GM19099 (cell line): ENCODE data around the gene THBS1.

ENCODE experiments used
- POLR2A ChIP-seq: IDR thresholded peaks from 3 replicates; pipeline ENCODE4 v1.6.1; 2011; ENCODE audit warnings: low read depth; ENCODE audit not compliant: insufficient read length; ENCODE audit errors: extremely low read depth

The THBS1 gene

GRCh38 chr15:39593071-39593655 is 12.3 kb downstream of the THBS1 start:
- no peak for TF ChIP-seq POLR2A

DNA sequence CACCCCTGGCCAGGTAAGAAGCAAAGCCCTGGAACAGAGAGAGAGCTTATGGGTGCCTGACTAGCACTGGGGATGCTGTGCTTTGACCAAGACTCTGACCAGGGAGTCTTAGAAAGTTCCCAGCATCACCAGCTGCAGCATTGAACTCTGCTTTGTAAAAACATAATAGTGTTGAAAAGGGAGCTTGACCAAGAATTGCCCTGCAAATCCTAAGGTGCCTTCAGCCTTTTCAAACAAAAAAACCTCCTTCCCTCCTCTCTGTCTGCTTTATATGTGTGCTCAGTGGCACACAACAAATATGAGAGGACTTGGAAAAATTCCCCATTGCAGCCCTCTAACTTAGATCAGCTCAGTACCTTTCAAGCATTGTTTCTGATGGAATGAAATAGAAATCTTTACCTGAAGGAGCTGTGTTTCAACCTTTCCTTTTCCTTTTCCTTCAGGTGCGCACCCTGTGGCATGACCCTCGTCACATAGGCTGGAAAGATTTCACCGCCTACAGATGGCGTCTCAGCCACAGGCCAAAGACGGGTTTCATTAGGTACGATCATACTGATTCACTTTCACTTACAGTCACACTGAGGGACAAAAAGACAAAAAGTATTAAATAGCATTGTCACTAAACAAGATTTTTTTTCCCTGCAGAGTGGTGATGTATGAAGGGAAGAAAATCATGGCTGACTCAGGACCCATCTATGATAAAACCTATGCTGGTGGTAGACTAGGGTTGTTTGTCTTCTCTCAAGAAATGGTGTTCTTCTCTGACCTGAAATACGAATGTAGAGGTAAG is 13.0 kb downstream of the THBS1 start:
- no peak for TF ChIP-seq POLR2A

- TF ChIP-seq POLR2A, result no peak
Measured at GRCh38 chr15:39594446-39595337, 13.8 kb downstream of the THBS1 start.

- no peak for TF ChIP-seq POLR2A
Measured at GRCh38 chr15:39595338-39596221, 14.7 kb downstream of the THBS1 start.

DNA sequence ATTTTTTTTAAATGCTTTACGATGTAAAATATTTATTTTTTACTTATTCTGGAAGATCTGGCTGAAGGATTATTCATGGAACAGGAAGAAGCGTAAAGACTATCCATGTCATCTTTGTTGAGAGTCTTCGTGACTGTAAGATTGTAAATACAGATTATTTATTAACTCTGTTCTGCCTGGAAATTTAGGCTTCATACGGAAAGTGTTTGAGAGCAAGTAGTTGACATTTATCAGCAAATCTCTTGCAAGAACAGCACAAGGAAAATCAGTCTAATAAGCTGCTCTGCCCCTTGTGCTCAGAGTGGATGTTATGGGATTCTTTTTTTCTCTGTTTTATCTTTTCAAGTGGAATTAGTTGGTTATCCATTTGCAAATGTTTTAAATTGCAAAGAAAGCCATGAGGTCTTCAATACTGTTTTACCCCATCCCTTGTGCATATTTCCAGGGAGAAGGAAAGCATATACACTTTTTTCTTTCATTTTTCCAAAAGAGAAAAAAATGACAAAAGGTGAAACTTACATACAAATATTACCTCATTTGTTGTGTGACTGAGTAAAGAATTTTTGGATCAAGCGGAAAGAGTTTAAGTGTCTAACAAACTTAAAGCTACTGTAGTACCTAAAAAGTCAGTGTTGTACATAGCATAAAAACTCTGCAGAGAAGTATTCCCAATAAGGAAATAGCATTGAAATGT is 15.6 kb downstream of the THBS1 start:
- TF ChIP-seq POLR2A, result no peak

- TF ChIP-seq POLR2A, result no peak
Measured at GRCh38 chr15:39597336-39597735, 16.5 kb downstream of the THBS1 start.

- no peak for TF ChIP-seq POLR2A
Measured at GRCh38 chr15:39597751-39598185, 16.9 kb downstream of the THBS1 start.

DNA sequence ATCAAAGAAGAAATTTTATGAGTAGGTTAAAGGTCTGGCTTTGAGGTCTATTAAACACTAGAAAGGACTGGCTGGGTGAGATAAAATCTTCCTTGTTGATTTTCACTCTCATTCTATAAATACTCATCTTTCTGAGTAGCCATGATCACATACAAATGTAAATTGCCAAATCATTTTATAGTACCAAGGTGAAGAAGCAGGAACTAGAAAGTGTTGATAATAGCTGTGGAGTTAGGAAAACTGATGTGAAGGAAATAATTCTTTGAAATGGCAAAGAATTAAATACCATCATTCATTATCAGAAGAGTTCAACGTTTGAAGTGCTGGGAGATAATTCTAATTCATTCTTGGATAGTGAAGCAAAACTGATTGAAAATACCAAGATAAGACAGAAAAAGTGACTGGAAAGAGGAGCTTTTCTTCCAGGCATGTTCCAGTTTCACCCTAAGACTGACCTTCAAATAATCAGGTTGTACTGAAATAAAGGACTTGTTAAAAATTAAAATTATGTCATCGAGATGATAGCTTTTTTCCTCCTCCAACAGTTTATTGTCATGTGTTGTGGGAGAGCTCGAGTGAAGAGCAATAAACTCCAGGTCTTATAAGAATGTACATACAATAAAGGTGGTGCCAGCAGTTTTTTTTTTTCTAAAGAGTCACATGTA is 17.4 kb downstream of the THBS1 start:
- TF ChIP-seq POLR2A, result no peak

DNA sequence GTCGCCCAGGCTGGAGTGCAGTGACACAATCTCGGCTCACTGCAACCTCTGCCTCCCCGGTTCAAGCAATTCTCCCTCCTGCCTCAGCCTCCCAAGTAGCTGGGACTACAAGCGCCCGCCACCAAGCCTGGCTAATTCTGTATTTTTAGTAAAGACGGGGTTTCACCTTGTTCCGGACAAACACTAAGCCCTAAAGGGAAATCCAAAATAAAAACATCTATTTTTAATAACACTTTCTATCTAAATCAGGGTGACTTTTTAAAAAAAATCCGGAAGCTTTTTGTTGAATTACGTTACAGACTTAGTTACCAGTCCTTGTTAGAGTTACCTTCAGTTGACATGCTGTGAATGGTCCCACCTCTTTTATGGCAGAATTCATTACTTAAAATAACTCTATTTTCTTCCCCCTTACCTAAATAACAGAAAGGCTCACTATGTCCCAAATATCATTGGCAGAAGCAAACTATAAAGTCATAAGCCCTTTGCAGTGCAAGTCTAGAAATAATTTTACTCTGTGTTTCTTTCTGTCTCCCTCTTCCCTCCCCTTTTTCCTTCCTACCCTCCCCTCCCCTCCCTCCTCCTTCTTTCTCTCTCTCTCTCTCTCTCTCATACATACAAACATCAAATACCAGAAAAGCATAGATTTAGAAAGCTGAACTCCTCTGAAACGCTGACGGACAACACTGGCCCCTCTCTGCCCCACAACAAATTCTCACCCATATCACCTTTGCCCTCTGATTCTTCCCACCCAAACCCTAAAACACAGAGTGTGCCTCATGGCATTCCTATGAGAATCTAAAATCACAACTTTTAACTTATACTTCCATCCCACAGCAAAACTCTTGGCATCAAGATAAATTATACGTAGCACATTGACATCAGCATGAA is 18.3 kb downstream of the THBS1 start:
- TF ChIP-seq POLR2A, result no peak

DNA sequence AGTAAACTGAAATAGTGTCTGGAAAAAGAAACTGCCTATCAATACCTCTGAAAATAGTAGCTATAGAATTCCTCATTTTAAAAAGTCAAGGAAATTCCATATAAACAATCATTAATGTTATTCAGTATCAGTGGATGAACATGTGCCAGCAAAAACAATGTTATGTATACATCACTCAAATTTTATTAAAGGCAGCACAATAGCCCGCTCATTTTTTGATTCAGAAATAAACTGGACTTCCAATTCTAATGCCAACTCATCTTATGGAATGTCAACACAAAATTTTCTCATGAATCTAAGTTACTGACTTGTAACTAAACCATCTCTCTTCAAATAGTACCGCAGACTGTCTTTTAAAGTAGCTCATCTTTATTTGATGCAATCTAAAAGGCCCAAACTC is 19.0 kb downstream of the THBS1 start:
- TF ChIP-seq POLR2A, result no peak

GRCh38 chr15:39602143-39602542 is 21.3 kb downstream of the THBS1 start:
- no peak for TF ChIP-seq POLR2A

GRCh38 chr15:39605146-39605545 is 24.3 kb downstream of the THBS1 start:
- TF ChIP-seq POLR2A, result no peak

DNA sequence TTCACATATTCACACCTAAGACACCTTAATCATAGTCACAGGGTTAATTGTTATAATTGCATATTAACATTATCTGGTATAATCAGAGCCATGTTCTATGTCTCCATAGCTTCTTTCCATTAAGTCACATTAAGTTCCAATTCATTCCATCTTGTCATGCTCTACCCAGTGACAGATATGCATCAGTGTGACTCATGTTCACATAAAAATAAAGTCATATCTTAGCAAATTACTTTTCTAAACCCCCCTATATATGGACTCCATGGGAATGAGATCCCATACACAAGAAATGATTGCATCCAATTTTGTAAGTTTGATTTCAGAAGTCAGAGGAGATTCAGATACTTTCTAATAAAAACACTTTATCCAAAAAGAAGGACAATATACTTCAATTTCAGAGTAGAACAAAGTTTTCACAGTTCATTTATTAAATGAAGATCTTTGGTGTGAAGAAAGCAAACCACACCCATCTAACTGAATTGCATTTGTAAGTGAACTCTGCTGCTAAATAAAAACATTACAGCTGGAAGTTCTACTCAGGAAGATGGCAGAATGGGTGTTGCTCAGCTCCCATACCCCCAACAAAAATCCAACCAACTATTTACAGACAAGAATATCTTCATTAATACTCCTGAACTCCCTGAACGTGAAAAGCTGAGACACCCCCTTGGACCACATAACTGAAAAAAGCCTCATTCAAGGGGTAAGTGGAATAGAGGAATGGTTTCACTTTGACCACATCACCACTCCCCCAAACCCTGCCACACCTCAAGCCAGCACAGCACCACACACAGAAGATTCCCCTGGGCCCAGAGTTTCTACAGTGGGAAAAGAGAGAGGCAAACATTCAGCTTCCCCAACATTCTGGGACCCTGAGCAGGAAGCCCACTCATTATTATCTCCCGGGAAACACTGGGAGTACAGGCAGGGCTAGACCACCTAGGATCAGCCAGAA is 27.6 kb downstream of the THBS1 start:
- TF ChIP-seq POLR2A, result no peak
